K562 (cell line): ENCODE results near the gene B3GAT3. TPM values are rescaled to one million over a fixed set of nuclear protein-coding genes. Genes with fewer than 3 reads are reported as not detected.

Experiments used
- CSDE1 ChIP-seq, 2 experiments: fragments of 450-650 bp; IDR thresholded peaks; 2 replicates each; pipeline ENCODE4 v1.6.1; 2016; ENCODE audit warnings: mild to moderate bottlenecking in 1 of 2
- E2F3 ChIP-seq: fragments of 250-450 bp; sonication (Bioruptor Pico); IDR thresholded peaks from 2 replicates; pipeline ENCODE4 v1.4.0; 2020; ENCODE audit warnings: mild to moderate bottlenecking
- FUS ChIP-seq: fragments of 200-400 bp; formaldehyde crosslinking; optimal IDR thresholded peaks from 2 replicates; pipeline ENCODE3; 2017; ENCODE audit warnings: low read depth, low read length
- HDAC1 ChIP-seq, 2 experiments: fragments of 450-650 bp; IDR thresholded peaks; 2 replicates each; pipeline ENCODE4 v1.6.1; 2016 to 2017; ENCODE audit warnings: inconsistent platforms in 1 of 2, mild to moderate bottlenecking in 1 of 2, moderate library complexity in 1 of 2
- LARP7 ChIP-seq: fragments of 450-650 bp; IDR thresholded peaks from 2 replicates; pipeline ENCODE4 v1.6.1; 2016
- MCM3 ChIP-seq: fragments of 450-650 bp; IDR thresholded peaks from 2 replicates; pipeline ENCODE4 v1.6.1; 2016
- MEF2A ChIP-seq: IDR thresholded peaks from 2 replicates; pipeline ENCODE4 v1.6.1; 2011; ENCODE audit warnings: low read depth, mild to moderate bottlenecking, low read length, moderate library complexity; ENCODE audit not compliant: control insufficient read depth
- PCBP1 ChIP-seq: fragments of 200-400 bp; formaldehyde crosslinking; IDR thresholded peaks from 2 replicates; pipeline ENCODE4 v1.6.1; 2018; ENCODE audit warnings: mild to moderate bottlenecking, low read depth, low read length; ENCODE audit not compliant: poor library complexity, severe bottlenecking
- PML ChIP-seq: IDR thresholded peaks from 2 replicates; pipeline ENCODE4 v1.6.1; 2012; ENCODE audit warnings: low read length, inconsistent platforms
- RBBP5 ChIP-seq: fragments of 200-600 bp; sonication (generic); IDR thresholded peaks from 2 replicates; pipeline ENCODE4 v1.6.1; 2012; ENCODE audit warnings: borderline replicate concordance, mild to moderate bottlenecking, low read length, control low read depth, inconsistent platforms; ENCODE audit not compliant: insufficient read depth, poor library complexity, severe bottlenecking
- RBM22 ChIP-seq: fragments of 200-400 bp; formaldehyde crosslinking; IDR thresholded peaks from 2 replicates; pipeline ENCODE4 v1.6.1; 2018; ENCODE audit warnings: low read length, low read depth; ENCODE audit not compliant: poor library complexity, severe bottlenecking
- SMARCA5 ChIP-seq: fragments of 450-650 bp; IDR thresholded peaks from 2 replicates; pipeline ENCODE4 v1.6.1; 2016
- SRSF1 ChIP-seq: fragments of 200-400 bp; formaldehyde crosslinking; IDR thresholded peaks from 2 replicates; pipeline ENCODE4 v1.6.1; 2017; ENCODE audit warnings: mild to moderate bottlenecking, low read depth, low read length, moderate library complexity
- ZNF12 ChIP-seq: sonication (generic); formaldehyde crosslinking; IDR thresholded peaks from 2 replicates; pipeline ENCODE4 v1.4.0; 2020; ENCODE audit warnings: mild to moderate bottlenecking, missing genetic modification reagents
- ZNF134 ChIP-seq: fragments of 250-450 bp; sonication (Bioruptor Pico); conservative IDR thresholded peaks from 2 replicates; pipeline ENCODE4 v1.4.0; 2020
- ZNF57 ChIP-seq: fragments of 450-650 bp; formaldehyde crosslinking; IDR thresholded peaks from 2 replicates; pipeline ENCODE4 v1.4.0; 2020; ENCODE audit warnings: mild to moderate bottlenecking, moderate library complexity
- ZNF75A ChIP-seq: fragments of 450-650 bp; formaldehyde crosslinking; IDR thresholded peaks from 2 replicates; pipeline ENCODE4 v1.4.0; 2020; ENCODE audit warnings: mild to moderate bottlenecking
- polyA plus RNA-seq, 8 experiments: library from polyadenylated mRNA; depleted of rRNA in 4 of 8; stranded (reverse) in 5 of 8; unstranded in 3 of 8; fragments of >200 nt; fragmentation: Nextera tagmentation in 2 of 8; fragmentation: Illumina TruSeq in 1 of 8; extraction: Ambion mirVana in 2 of 8; extraction: Trizol in 1 of 8; gene quantifications; 2 replicates each; pipeline versions ENCODE4 v1.2.1 to v1.2.3, GENCODE V29; 2011 to 2014; ENCODE audit warnings: inconsistent platforms in 1 of 8, missing spikeins in 1 of 8
- total RNA-seq, 7 experiments: library from RNA; depleted of rRNA in 6 of 7; stranded (reverse); fragments of >200 nt in 6 of 7; fragmentation: Illumina TruSeq in 2 of 7; extraction: Trizol in 2 of 7; gene quantifications; 2 replicates each; pipeline versions ENCODE4 v1.2.1 to v1.2.3, GENCODE V29; 2011 to 2021; ENCODE audit warnings: low replicate concordance in 1 of 7
- TF ChIP-seq, protein P1 (sequence below): fragments of 250-450 bp; sonication (Bioruptor Pico); IDR thresholded peaks from 2 replicates; pipeline ENCODE4 v1.8.0; 2022; ENCODE audit warnings: inconsistent platforms, mild to moderate bottlenecking, moderate library complexity, borderline replicate concordance
- TF ChIP-seq, protein P2 (sequence below): fragments of 250-450 bp; sonication (Bioruptor Pico); IDR thresholded peaks from 2 replicates; pipeline ENCODE4 v1.5.0; 2020; ENCODE audit warnings: mild to moderate bottlenecking
- TF ChIP-seq, protein P3 (sequence below): fragments of 450-650 bp; formaldehyde crosslinking; IDR thresholded peaks from 2 replicates; pipeline ENCODE4 v1.4.0; 2020; ENCODE audit warnings: mild to moderate bottlenecking, mixed read lengths
- TF ChIP-seq, protein P4 (sequence below), 2 experiments: fragments of 450-650 bp; IDR thresholded peaks; 2 replicates each; pipeline ENCODE4 v1.6.1; 2016

B3GAT3 gene
- total and polyA plus RNA-seq, 9 of the 15 experiments (the other 6 are each of a cell fraction or from before 2014, with no cell fraction given) = 0.30 to 64.0 (median 21.4) TPM

DNA sequence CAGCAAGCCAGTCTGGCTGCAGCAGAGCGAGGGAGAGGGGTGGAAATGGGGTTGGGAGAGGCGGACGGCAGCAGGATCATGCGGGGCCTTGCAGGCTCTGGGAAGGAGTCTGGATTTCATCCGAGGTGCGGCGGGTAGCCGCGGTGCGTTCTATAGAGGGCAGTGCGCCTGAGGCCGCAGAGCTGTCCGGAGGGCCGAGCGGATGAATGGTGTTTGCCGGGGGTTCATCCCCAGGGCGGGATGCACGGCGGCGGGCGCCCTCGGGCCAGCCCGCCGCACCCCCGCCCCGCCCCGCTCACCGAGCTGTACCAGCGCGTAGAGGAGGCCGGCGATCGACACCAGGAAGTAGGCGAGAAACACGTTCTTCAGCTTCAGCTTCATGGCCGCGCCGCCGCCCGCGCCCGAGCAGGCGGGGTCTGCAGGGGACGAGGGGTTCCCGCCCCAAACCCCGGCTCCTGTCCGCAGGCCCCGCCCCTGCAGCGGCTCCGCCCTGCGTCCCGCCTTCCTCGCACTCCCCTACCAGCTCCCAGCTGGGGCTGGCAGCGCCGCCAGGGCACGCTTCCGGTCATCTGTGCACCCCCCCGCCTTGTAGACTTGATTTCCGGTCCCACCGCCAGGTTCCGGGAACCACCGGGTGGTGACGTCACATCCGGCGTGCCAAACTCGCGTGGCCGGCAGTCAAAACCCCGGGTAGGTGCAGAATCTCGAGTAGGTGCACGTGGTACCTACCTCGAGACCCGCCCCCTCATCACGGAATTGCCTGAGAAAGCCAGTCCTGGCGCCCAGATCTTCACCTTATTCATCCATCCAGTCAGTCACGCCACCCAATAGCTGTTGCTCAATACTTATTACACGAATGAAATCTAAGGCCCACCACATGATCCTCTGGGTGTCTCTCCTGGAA lies at the start of gene B3GAT3 (continued):
- TF ChIP-seq, protein P1, sequence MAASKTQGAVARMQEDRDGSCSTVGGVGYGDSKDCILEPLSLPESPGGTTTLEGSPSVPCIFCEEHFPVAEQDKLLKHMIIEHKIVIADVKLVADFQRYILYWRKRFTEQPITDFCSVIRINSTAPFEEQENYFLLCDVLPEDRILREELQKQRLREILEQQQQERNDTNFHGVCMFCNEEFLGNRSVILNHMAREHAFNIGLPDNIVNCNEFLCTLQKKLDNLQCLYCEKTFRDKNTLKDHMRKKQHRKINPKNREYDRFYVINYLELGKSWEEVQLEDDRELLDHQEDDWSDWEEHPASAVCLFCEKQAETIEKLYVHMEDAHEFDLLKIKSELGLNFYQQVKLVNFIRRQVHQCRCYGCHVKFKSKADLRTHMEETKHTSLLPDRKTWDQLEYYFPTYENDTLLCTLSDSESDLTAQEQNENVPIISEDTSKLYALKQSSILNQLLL (CRISPR knock-in tag) = no peak
- TF ChIP-seq HDAC1 (IDR thresholded peaks at IDR 0.05) (peak in 1 of 2 experiments; percentile 98; a peak in 2 of 4 replicates), ZNF75A (CRISPR knock-in tag) (no peak), ZNF12 (no peak), E2F3 (CRISPR knock-in tag) (peak; percentile 71; the same call in 1 of the 2 replicates), SRSF1 (no peak), RBBP5 (peak; percentile 42), MEF2A (no peak), PCBP1 (peak; percentile 67), MCM3 (no peak), SMARCA5 (peak; percentile 37; the same call in 1 of the 2 replicates), CSDE1 (IDR thresholded peaks at IDR 0.05) (no peak; a peak in 1 of 4 replicates), RBM22 (peak; percentile 66), ZNF134 (CRISPR knock-in tag) (0 out of 2 replicates have a peak, but pooled peaks have one; percentile 11), LARP7 (0 out of 2 replicates have a peak, but pooled peaks have one; percentile 47), FUS (no peak), ZNF57 (CRISPR knock-in tag) (no peak), PML (peak; percentile 57; the same call in 1 of the 2 replicates)
- TF ChIP-seq, protein P2, sequence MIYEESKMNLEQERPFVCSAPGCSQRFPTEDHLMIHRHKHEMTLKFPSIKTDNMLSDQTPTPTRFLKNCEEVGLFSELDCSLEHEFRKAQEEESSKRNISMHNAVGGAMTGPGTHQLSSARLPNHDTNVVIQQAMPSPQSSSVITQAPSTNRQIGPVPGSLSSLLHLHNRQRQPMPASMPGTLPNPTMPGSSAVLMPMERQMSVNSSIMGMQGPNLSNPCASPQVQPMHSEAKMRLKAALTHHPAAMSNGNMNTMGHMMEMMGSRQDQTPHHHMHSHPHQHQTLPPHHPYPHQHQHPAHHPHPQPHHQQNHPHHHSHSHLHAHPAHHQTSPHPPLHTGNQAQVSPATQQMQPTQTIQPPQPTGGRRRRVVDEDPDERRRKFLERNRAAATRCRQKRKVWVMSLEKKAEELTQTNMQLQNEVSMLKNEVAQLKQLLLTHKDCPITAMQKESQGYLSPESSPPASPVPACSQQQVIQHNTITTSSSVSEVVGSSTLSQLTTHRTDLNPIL (CRISPR knock-in tag) = no peak
- TF ChIP-seq, protein P3, sequence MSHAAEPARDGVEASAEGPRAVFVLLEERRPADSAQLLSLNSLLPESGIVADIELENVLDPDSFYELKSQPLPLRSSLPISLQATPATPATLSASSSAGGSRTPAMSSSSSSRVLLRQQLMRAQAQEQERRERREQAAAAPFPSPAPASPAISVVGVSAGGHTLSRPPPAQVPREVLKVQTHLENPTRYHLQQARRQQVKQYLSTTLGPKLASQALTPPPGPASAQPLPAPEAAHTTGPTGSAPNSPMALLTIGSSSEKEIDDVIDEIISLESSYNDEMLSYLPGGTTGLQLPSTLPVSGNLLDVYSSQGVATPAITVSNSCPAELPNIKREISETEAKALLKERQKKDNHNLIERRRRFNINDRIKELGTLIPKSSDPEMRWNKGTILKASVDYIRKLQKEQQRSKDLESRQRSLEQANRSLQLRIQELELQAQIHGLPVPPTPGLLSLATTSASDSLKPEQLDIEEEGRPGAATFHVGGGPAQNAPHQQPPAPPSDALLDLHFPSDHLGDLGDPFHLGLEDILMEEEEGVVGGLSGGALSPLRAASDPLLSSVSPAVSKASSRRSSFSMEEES (CRISPR knock-in tag) = no peak
- TF ChIP-seq, protein P4, sequence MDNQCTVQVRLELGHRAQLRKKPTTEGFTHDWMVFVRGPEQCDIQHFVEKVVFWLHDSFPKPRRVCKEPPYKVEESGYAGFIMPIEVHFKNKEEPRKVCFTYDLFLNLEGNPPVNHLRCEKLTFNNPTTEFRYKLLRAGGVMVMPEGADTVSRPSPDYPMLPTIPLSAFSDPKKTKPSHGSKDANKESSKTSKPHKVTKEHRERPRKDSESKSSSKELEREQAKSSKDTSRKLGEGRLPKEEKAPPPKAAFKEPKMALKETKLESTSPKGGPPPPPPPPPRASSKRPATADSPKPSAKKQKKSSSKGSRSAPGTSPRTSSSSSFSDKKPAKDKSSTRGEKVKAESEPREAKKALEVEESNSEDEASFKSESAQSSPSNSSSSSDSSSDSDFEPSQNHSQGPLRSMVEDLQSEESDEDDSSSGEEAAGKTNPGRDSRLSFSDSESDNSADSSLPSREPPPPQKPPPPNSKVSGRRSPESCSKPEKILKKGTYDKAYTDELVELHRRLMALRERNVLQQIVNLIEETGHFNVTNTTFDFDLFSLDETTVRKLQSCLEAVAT (IDR thresholded peaks at IDR 0.05) = 0 out of 4 replicates have a peak, but pooled peaks of 1 of the 2 experiments have one; percentile 69
